CD4-positive, alpha-beta T cell treated with Interleukin-21 for 1 hour (primary cell): ENCODE measurements around the gene OR2D3.
"Not testable (repeated sequence)": the region's sequence is repeated elsewhere in the genome, so short reads cannot be mapped to it uniquely, and the experiment has no call there.

Experiments used
- DNase-seq: peaks from one replicate; pipeline ENCODE4 v3.0.0-alpha.2; 2020

Gene OR2D3

GRCh38 chr11:6920702-6921101, at the start of gene OR2D3:
OR2D3 (plus strand) TSS chr11:6921002; CDS start chr11:6921002, 0 bp downstream.
- DNase-seq, result no peak

GRCh38 chr11:6871278-6871677, 49.5 kb upstream of the OR2D3 start:
- DNase-seq, result no peak

- no peak for DNase-seq
Observed at GRCh38 chr11:6875761-6876160, 45.0 kb upstream of the OR2D3 start.

- no peak for DNase-seq
Observed at GRCh38 chr11:6876325-6876724, 44.5 kb upstream of the OR2D3 start, which contains the start of gene OR10A4. OR10A4 (plus strand) TSS chr11:6876625; CDS start chr11:6876648, 23 bp downstream.

GRCh38 chr11:6876914-6877313, 43.9 kb upstream of the OR2D3 start:
- no peak for DNase-seq

GRCh38 chr11:6882751-6883150, 38.1 kb upstream of the OR2D3 start:
- DNase-seq, result no peak

GRCh38 chr11:6887711-6888110, 33.1 kb upstream of the OR2D3 start:
- not testable (repeated sequence) for DNase-seq

GRCh38 chr11:6888830-6889229, 32.0 kb upstream of the OR2D3 start:
- DNase-seq, result no peak

GRCh38 chr11:6889835-6890234, 31.0 kb upstream of the OR2D3 start:
- no peak for DNase-seq

GRCh38 chr11:6892400-6892799, 28.4 kb upstream of the OR2D3 start, which contains the start of gene OR2D2:
OR2D2 (minus strand) TSS chr11:6892500; CDS start chr11:6892500, 0 bp downstream.
- DNase-seq, result no peak

- no peak for DNase-seq
Observed at GRCh38 chr11:6894097-6894496, 26.7 kb upstream of the OR2D3 start.

- no peak for DNase-seq
Observed at GRCh38 chr11:6895010-6895409, 25.8 kb upstream of the OR2D3 start.

GRCh38 chr11:6898911-6899310, 21.9 kb upstream of the OR2D3 start:
- DNase-seq, result no peak

GRCh38 chr11:6900327-6900999, 20.3 kb upstream of the OR2D3 start:
- DNase-seq, result no peak

- DNase-seq, result not testable (repeated sequence)
Observed at GRCh38 chr11:6904804-6905203, 16.0 kb upstream of the OR2D3 start.

GRCh38 chr11:6911378-6911777, 9.4 kb upstream of the OR2D3 start:
- DNase-seq, result no peak

GRCh38 chr11:6911948-6912347, 8.9 kb upstream of the OR2D3 start:
- no peak for DNase-seq

- no peak for DNase-seq
Observed at GRCh38 chr11:6919698-6920097, 1.1 kb upstream of the OR2D3 start.

- no peak for DNase-seq
Observed at GRCh38 chr11:6925007-6925577, 4.3 kb downstream of the OR2D3 start.

- no peak for DNase-seq
Observed at GRCh38 chr11:6925636-6926207, 4.9 kb downstream of the OR2D3 start.

GRCh38 chr11:6926208-6927029, 5.6 kb downstream of the OR2D3 start, which contains the start of gene ZNF215:
ZNF215 (plus strand) TSS chr11:6926426; CDS start chr11:6932273, 5,847 bp downstream.
- DNase-seq, result peak; percentile 5

GRCh38 chr11:6927030-6927617, 6.3 kb downstream of the OR2D3 start:
- DNase-seq, result no peak

- no peak for DNase-seq
Observed at GRCh38 chr11:6928916-6929315, 8.1 kb downstream of the OR2D3 start.
